Natural killer cell (primary cell): ENCODE results near the gene VSNL1. TPM values are rescaled to one million over a fixed set of nuclear protein-coding genes. Genes with fewer than 3 reads are reported as not detected.

Source experiments
- ATAC-seq, 3 donors: fragments of 150-1000 bp in 2 of 3; fragments of 200-7000 bp in 1 of 3; cut with Tn5 transposase; 1 replicate in 1 of 3; 2 replicates in 2 of 3; pipeline ENCODE4 v1.10.0; 2021; ENCODE audit warnings: mild to moderate bottlenecking in 2 of 3, moderate library complexity in 2 of 3
- DNase-seq, 2 donors: peaks; one replicate each; pipeline versions ENCODE4 v3.0.0 to v3.0.0-alpha.2; 2013 to 2021; ENCODE audit warnings: mixed read lengths in 1 of 2
- H3K27ac ChIP-seq: one replicate; pipeline ENCODE4 v1.5.1; 2013; ENCODE audit warnings: mild to moderate bottlenecking, low read length
- H3K27me3 ChIP-seq: one replicate; pipeline ENCODE4 v1.6.1; 2013; ENCODE audit warnings: low read length; ENCODE audit not compliant: control insufficient read depth, insufficient read depth
- H3K36me3 ChIP-seq: one replicate; pipeline ENCODE4 v1.6.1; 2013; ENCODE audit warnings: low read length; ENCODE audit not compliant: control insufficient read depth, insufficient read depth
- H3K4me1 ChIP-seq: one replicate; pipeline ENCODE4 v1.6.1; 2013; ENCODE audit warnings: low read length; ENCODE audit not compliant: control insufficient read depth, insufficient read depth
- H3K4me3 ChIP-seq: one replicate; pipeline ENCODE4 v1.5.1; 2013; ENCODE audit warnings: low read length
- H3K9me3 ChIP-seq: one replicate; pipeline ENCODE4 v1.6.1; 2013; ENCODE audit warnings: low read length; ENCODE audit not compliant: control insufficient read depth, insufficient read depth
- H3K27ac Mint-ChIP-seq, 2 donors: one replicate each; pipeline ENCODE4 v1.8.0; 2022; ENCODE audit warnings: mild to moderate bottlenecking in 2 of 2, mixed read lengths in 2 of 2, moderate library complexity in 1 of 2
- H3K27me3 Mint-ChIP-seq, 2 donors: one replicate each; pipeline ENCODE4 v1.8.0; 2022; ENCODE audit warnings: low read depth in 2 of 2, mixed read lengths in 2 of 2
- H3K36me3 Mint-ChIP-seq: one replicate; pipeline ENCODE4 v1.8.0; 2022; ENCODE audit warnings: mixed read lengths
- H3K4me1 Mint-ChIP-seq, 2 donors: one replicate each; pipeline ENCODE4 v1.8.0; 2022; ENCODE audit warnings: mixed read lengths in 2 of 2
- H3K4me3 Mint-ChIP-seq: one replicate; pipeline ENCODE4 v1.8.0; 2022; ENCODE audit warnings: mild to moderate bottlenecking, moderate library complexity, mixed read lengths
- H3K9me3 Mint-ChIP-seq, 2 donors: one replicate each; pipeline ENCODE4 v1.8.0; 2022; ENCODE audit warnings: mixed read lengths in 2 of 2
- CTCF ChIP-seq: fragments of 200-600 bp; IDR thresholded peaks from one replicate; pipeline ENCODE4 v1.8.0; 2022; ENCODE audit warnings: antibody characterized with exemption
- WGBS: methylation state at CpG from one replicate; pipeline ENCODE4 v1.1.7; 2013; ENCODE audit warnings: missing lambda C conversion rate; ENCODE audit not compliant: insufficient coverage; 5-methylcytosine and 5-hydroxymethylcytosine counted together
- intact Hi-C: fragments of 100-400 bp; cut with micrococcal nuclease; formaldehyde crosslinking; loops from one replicate; pipeline ENCODE4 v1.14.2; 2022
- total RNA-seq, 4 donors: library from RNA; stranded (reverse); fragments of 120-200 nt in 1 of 4; gene quantifications; one replicate each; pipeline versions ENCODE4 v1.2.3 to v1.2.4, GENCODE V29; 2013 to 2022

Gene VSNL1
- total RNA-seq, 3 donors from 2014 or later (not counting 1 experiment from before 2014, with no cell fraction given), result not detected

GRCh38 chr2:17608251-17608650, 67.8 kb downstream of the VSNL1 start:
- ATAC-seq, result no peak
- TF ChIP-seq CTCF, result no peak
- intact Hi-C loops, result no loop called here
- Mint-ChIP-seq H3K36me3 (no peaks in the 10 kb centered on the region), H3K4me1 (no peaks in the 10 kb centered on the region), H3K27me3 (peaks cover 5 to 8% of the 10 kb centered on the region in 2 donors), H3K27ac (no peak overlapping the region), H3K9me3 (no peaks in the 10 kb centered on the region), H3K4me3 (no peak overlapping the region)
- DNase-seq, result no peak
- WGBS, result 69% methylated on average over 4 of the region's 4 CpGs
- Histone ChIP-seq H3K27me3 (no peaks in the 10 kb centered on the region), H3K4me1 (no peaks in the 10 kb centered on the region), H3K36me3 (no peaks in the 10 kb centered on the region), H3K4me3 (no peak overlapping the region), H3K9me3 (no peaks in the 10 kb centered on the region), H3K27ac (no peak overlapping the region)

- H3K9me3 Mint-ChIP-seq, result no peaks in the 10 kb centered on the region
- Histone ChIP-seq H3K4me1 (no peaks in the 10 kb centered on the region), H3K4me3 (no peak overlapping the region), H3K27me3 (no peaks in the 10 kb centered on the region), H3K9me3 (no peaks in the 10 kb centered on the region), H3K27ac (no peak overlapping the region), H3K36me3 (no peaks in the 10 kb centered on the region)
- no peak overlapping the region for H3K4me3 Mint-ChIP-seq
- no peak for DNase-seq
- TF ChIP-seq CTCF, result no peak
- 31% methylated on average over 3 of the region's 3 CpGs for WGBS
- no peaks in the 10 kb centered on the region for H3K36me3 Mint-ChIP-seq
- ATAC-seq, result no peak
- intact Hi-C loops, result no loop called here
- H3K4me1 Mint-ChIP-seq, result no peaks in the 10 kb centered on the region
- no peak overlapping the region for H3K27ac Mint-ChIP-seq
- peaks cover 0 to 4% of the 10 kb centered on the region in 2 donors for H3K27me3 Mint-ChIP-seq
Observed at GRCh38 chr2:17610521-17610920, 70.0 kb downstream of the VSNL1 start.

GRCh38 chr2:17611036-17611435, 70.5 kb downstream of the VSNL1 start:
- intact Hi-C loops, result no loop called here
- Mint-ChIP-seq H3K4me1 (no peaks in the 10 kb centered on the region), H3K4me3 (no peak overlapping the region), H3K27ac (no peak overlapping the region), H3K27me3 (peaks cover 0 to 4% of the 10 kb centered on the region in 2 donors), H3K9me3 (no peaks in the 10 kb centered on the region), H3K36me3 (no peaks in the 10 kb centered on the region)
- Histone ChIP-seq H3K27me3 (no peaks in the 10 kb centered on the region), H3K4me3 (no peak overlapping the region), H3K4me1 (no peaks in the 10 kb centered on the region), H3K36me3 (no peaks in the 10 kb centered on the region), H3K9me3 (no peaks in the 10 kb centered on the region), H3K27ac (no peak overlapping the region)
- TF ChIP-seq CTCF, result no peak
- 78% methylated on average over 2 of the region's 3 CpGs for WGBS
- ATAC-seq (no peak), DNase-seq (no peak)

- no peak for DNase-seq
- no peak for ATAC-seq
- 86% methylated on average over 4 of the region's 4 CpGs for WGBS
- no peak overlapping the region for H3K27ac Mint-ChIP-seq
- no peaks in the 10 kb centered on the region for H3K9me3 ChIP-seq
- no peak overlapping the region for H3K4me3 Mint-ChIP-seq
- H3K36me3 ChIP-seq, result no peaks in the 10 kb centered on the region
- no peak for TF ChIP-seq CTCF
- peaks cover 3 to 4% of the 10 kb centered on the region in 2 donors for H3K27me3 Mint-ChIP-seq
- intact Hi-C loops, result no loop called here
- H3K4me3 ChIP-seq, result no peak overlapping the region
- H3K27me3 ChIP-seq, result no peaks in the 10 kb centered on the region
- no peaks in the 10 kb centered on the region for H3K36me3 Mint-ChIP-seq
- no peaks in the 10 kb centered on the region for H3K4me1 ChIP-seq
- H3K27ac ChIP-seq, result no peak overlapping the region
- no peaks in the 10 kb centered on the region for H3K9me3 Mint-ChIP-seq
- no peaks in the 10 kb centered on the region for H3K4me1 Mint-ChIP-seq
Observed at GRCh38 chr2:17614174-17614930, 73.9 kb downstream of the VSNL1 start.
